HFF-Myc (cell line): ENCODE measurements around the gene ANO1.

Experiments
- DNase-seq: peaks from one replicate; pipeline ENCODE4 v3.0.0-alpha.2; 2011; ENCODE audit warnings: low read depth; ENCODE audit errors: extremely low read depth
- H3K4me3 ChIP-seq: replicated peaks from 2 replicates; pipeline ENCODE4 v1.5.1; 2011; ENCODE audit warnings: low read depth, mild to moderate bottlenecking, control low read depth, low read length
- TF ChIP-seq, protein P1 (sequence below): IDR thresholded peaks from 2 replicates; pipeline ENCODE4 v1.5.1; 2012; ENCODE audit warnings: mild to moderate bottlenecking, low read depth, low read length, control low read depth; ENCODE audit errors: missing control alignments

The ANO1 gene

DNA sequence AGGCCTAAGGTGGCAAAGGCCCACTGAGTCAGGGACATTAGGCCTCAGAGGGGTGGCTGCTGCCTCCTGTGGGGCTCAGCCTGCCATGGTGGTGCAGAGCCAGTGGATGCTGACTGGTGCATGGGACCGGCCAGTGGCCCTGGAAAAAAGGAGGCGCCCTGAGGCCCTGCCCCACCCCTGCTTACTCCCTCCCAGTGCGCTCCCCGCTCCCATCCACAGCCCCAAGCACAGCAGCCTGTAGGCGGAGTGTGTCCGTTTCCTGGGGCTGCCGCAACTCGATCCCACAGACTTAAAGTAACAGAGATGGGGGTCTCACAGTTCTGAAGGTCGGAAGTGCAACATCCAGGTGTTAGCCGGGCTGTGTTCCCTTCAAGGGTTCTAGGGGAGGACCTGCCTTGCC lies 86.6 kb downstream of the ANO1 start:
- no peak overlapping the region for H3K4me3 ChIP-seq
- DNase-seq: no peak
- TF ChIP-seq, protein P1, sequence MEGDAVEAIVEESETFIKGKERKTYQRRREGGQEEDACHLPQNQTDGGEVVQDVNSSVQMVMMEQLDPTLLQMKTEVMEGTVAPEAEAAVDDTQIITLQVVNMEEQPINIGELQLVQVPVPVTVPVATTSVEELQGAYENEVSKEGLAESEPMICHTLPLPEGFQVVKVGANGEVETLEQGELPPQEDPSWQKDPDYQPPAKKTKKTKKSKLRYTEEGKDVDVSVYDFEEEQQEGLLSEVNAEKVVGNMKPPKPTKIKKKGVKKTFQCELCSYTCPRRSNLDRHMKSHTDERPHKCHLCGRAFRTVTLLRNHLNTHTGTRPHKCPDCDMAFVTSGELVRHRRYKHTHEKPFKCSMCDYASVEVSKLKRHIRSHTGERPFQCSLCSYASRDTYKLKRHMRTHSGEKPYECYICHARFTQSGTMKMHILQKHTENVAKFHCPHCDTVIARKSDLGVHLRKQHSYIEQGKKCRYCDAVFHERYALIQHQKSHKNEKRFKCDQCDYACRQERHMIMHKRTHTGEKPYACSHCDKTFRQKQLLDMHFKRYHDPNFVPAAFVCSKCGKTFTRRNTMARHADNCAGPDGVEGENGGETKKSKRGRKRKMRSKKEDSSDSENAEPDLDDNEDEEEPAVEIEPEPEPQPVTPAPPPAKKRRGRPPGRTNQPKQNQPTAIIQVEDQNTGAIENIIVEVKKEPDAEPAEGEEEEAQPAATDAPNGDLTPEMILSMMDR: no peak

DNA sequence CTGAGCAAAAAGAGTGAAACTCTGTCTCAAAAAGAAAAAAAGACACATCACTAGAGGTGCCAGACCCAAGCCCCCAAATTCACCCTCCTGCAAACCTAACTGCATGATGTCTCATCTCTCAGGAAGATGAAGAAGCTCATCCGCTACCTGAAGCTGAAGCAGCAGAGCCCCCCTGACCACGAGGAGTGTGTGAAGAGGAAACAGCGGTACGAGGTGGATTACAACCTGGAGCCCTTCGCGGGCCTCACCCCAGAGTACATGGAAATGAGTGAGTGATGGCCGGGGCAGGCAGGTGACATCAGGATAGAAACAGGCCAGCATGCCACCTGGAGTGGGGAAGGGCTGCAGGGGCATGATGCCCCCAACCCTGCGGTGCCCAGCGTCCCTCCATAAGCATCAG lies 89.0 kb downstream of the ANO1 start:
- no peak for DNase-seq
- TF ChIP-seq, protein P1: no peak
- no peak overlapping the region for H3K4me3 ChIP-seq

DNA sequence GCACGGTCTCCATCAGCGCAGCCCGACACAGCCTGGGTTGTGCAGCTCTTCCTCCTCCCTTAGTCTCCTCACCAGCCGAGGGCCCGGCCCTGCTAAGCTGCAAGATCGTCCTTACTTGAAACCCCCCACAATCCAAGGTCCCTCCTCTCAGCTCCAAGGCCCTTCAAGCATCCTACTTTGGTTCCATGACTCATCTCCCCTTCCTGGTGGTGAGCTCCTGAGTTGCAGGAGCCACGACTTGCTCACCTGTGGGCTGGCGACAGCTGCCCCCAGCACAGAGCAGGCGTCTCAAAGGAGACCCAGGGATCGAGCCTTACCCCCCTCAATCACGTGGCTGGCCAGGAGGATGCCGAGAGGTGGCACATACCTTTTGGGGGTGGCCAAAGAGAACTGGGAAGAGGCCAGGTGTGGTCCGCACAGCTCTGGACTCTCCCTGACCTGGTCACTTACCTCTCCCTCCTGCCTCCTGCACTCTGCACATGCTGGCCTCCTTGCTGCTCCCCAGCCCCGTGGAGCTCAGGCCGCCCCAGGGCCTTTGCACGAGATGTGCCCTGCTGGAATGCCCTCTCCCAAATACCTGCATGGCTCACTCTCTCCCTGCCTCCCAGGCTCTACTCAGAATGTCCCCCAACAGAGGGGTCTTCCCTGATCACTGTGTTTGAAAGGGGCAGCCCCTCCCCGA lies 89.7 kb downstream of the ANO1 start:
- no peak for DNase-seq
- H3K4me3 ChIP-seq: no peak overlapping the region
- TF ChIP-seq, protein P1: no peak

DNA sequence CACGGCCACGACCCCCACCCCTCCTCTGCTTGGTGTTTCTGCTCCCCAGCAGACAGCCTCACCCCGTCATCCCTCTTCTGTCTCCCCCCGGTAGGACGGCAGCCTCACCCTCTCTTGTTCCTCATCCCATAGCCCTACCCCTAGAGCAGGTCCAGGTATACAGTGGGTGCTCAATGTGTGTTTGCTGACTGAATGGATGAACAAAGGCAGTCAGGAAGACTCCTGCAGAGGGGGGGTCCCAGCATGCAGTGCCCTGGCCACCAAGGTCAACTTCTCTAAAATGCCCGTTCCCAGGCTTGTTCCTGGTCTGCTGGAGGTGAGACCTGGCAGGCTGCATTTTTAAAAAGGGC lies 90.3 kb downstream of the ANO1 start:
- H3K4me3 ChIP-seq: no peak overlapping the region
- TF ChIP-seq, protein P1: no peak

DNA sequence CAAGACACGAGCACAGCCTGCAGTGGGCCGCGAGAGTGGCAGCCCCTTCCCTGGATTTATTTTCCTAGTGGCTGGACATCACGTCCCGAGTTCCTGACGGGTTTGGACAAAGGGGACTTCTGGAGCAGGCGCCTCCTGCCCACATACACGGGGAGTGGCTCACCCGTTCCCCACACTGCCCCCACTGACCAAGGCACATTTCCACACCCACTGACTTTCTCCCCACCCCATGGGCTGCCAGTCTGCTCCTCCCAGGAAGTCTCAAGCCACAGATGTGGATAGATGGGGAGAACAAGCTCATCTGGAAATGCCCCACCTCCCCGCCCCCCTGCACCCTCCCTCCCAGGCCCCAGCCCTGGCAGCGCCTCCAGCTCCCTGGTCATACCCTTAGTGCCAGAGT lies 91.0 kb downstream of the ANO1 start:
- no peak for DNase-seq
- no peak overlapping the region for H3K4me3 ChIP-seq
- TF ChIP-seq, protein P1: no peak

More for the DNA sequence above, 90.3 kb downstream of the ANO1 start:
- no peak for DNase-seq

DNA sequence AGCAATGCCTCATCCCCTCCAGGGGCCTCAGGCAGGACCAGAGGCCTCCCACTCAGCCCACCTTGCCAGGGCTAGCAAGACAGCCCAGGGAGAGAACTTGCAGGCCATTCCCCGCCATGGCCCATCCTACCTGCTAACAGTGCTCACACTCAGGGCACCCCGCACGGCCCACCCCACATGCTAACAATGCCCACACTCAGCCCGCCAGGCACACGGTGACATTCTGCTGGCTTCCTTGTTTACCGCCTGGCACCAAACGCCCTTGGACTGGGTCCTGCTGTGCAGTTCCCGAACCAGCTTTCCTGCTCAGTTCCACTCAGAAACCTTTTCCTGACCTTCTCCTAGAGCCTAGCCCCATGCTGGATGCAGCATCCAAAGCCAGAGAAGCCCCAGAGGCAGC lies 91.5 kb downstream of the ANO1 start:
- TF ChIP-seq, protein P1: no peak
- no peak overlapping the region for H3K4me3 ChIP-seq
- DNase-seq: no peak
